ENCODE data around the gene MAP3K9.
"Not testable (repeated sequence)": the region's sequence is repeated elsewhere in the genome, so short reads cannot be mapped to it uniquely, and the experiment has no call there.

MAP3K9 gene

DNA sequence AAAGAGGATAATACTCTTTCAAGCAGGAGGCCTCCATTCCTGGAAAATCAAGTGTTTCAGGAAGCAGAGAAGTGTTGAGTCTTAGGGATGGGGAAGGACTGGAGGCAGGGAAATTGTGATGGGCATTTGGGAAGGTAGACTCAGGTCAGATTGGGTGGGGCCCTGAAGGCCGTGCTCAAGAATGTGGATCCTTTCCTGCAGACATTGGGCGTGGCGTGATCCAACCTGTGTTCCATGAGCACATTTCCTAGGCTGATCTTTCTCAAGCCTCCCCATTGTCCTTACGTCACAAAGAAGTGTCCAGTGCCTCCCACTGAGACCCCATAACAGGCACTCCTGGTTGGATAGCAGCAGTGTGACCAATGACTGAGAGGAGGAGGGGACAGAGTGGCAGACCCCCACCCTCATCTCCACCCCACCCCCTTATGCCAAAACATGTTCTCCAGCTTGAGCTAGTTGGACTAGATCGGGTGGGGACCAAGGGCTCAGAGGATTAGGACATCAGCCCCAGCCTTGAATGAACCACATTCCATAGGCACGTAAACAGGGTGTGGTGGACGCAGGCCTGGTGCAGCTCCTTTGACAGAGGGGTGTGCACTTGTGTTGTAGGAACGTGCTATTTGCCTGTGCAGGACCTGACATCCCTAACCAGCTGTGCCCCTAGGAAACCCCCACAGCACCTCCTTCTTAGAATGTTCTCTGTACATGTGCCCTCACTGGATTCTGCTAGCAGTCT lies 90.8 kb downstream of the MAP3K9 start:
- DNase-seq, result no peak

- no peak for DNase-seq
These were observed 92.4 kb downstream of the MAP3K9 start for GRCh38 chr14:70716958-70717357.

DNA sequence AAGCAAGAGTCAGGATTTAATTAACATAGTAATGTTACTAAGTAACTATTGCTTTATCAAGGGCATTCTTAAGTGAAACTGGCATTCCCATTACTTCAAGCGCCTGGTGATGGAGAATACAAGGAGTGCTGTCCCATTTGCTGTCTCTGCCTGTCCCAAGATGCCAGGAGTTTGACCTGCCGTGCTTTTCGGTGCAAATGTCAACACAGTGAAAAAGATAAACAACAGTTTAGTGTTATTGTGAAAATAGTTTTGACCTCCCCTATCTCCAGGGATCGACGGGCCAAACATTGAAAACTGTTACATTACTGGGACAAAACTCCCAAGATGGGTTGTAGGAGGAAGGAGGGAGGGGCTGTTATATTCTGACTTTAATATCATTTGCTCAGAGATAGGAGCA lies 92.8 kb downstream of the MAP3K9 start:
- no peak for DNase-seq

GRCh38 chr14:70714055-70714550 lies 95.2 kb downstream of the MAP3K9 start:
- peak; percentile 15 for DNase-seq

DNA sequence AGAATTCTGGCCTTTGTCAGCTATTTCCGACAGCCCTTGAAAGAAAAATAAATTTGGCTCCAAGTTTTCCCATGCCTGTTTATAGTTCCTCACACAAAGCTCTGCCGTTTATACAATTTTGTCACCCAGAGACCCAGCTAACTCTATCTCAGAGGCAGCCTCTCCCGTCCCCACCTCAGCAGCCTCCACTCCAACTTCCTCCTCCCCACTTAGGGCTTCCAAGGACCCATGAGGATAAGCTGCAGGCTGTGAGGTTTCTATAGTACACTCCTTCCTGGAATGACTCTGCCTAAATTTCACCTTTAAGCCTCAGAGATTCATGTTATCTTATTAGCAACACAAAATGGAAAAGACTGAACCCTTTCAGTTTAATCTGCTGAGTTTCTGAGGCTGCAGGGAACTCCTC lies 95.8 kb downstream of the MAP3K9 start:
- no peak for DNase-seq

DNA sequence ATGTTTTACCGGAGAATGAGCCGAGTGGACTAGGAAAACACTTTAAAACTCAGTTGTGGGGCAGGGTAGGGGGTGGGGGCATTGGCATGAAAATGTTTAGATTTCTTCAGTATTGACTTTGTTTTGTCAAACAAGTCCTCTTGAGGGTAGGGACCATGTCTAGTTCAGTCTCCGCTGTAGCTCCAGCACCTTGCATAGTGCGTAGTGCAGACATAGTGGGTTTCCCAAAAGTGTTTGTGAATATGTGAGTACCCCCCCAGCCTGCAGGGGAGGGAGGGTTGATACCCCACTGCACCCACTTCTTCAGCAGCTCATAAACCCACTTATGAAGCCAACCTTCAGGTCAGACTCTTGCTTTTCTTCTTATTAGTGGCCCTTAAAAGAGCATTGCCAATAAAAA lies 96.2 kb downstream of the MAP3K9 start:
- no peak for DNase-seq

- DNase-seq, result no peak
These were observed 97.9 kb downstream of the MAP3K9 start for GRCh38 chr14:70711451-70711850.

DNA sequence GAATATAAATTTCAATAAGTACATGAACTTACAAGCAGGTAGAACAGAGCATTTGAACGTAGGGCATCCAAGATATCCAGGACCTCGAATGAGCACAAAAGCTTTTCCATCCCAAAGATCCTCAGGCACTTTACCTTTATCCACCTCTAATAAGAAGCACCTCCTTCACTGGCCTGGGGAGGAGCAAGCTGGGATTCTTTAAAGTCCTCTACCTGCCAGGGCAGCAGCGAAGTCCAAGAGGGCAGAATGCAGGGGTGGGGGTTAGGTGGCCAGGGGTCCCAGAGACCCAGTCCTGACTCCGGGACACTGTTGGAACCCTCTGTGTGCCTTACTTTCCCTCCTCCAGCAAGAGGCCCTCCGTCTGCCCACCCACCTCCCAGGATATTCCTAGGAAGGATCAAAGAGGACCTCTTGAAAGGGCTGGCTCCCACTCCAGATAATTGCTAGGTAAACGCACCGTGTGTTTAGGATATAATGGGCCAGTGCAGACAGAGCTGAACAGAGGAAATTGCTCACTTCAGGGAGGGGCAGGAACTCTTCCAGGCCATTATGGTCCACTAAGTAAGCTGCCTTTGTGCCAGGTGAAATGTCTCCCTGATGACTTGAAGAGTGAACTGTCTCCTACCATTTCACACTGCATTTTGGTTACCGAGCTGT lies 99.5 kb downstream of the MAP3K9 start:
- DNase-seq, result peak; percentile 28

DNA sequence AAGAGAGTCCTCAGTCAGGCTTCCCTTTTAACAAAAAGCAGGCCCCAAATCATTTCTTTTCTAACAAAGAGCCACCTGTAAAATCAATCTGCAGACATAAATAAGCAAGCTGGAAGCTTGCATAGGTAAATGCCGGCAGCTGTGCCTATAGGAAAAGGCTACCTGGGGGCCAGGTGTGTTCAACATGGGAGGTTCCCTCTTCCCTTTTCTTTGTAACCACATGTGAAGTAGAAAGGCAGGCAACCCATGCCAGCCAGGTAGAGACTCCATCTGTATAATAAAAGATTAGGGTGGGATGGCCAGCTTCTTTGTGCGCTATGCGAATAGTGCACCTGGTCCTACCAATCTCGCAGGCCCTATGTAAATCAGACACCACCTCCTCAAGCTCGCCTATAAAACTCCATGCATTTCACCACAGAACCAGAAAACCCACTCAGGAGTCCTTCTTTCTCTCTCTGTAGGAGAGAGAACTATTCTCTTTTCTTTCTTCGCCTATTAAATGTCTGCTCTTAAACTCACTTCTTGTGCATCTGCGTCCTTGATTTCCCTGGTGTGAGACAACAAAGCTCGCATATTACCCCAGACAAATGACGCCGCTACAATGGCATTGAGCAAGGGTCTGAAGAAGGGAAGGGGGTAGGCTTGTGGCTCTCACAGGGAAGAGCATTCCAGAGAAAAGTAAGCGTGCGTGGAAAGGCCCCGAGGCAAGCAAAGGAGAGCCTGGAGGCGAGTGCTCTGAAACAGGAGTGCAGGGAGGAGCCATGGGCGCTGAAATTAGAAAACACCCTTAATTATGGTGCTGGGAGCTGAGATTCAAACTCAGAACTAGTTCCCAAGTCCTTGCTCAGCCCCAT lies 100.4 kb downstream of the MAP3K9 start:
- DNase-seq, result no peak

- no peak for DNase-seq
These were observed 101.9 kb downstream of the MAP3K9 start for GRCh38 chr14:70707138-70708038.

DNA sequence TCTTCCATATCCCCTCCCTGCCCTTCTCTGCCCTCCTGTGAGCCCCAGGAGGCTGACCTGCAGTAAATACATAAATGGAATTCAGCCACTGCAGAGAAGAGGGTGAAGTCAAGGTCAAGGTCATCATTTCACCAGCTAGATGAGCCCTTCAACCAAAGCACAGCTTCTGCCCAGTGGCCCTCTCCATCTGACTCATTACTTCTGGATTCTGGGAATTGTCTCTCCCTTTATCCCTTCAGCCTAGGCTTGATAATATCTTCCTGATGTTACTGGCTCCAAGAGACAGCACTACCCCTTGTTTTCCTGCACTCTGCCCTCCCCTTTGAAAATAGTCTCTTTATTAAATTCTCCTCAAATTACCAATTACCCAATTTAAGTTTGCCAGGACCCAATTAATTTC lies 103.1 kb downstream of the MAP3K9 start:
- no peak for DNase-seq

GRCh38 chr14:70704960-70705359 lies 104.4 kb downstream of the MAP3K9 start:
- no peak for DNase-seq

GRCh38 chr14:70703621-70704168 lies 105.6 kb downstream of the MAP3K9 start:
- not testable (repeated sequence) for DNase-seq

- no peak for DNase-seq
These were observed 107.2 kb downstream of the MAP3K9 start for GRCh38 chr14:70702161-70702560.

GRCh38 chr14:70701610-70702009 lies 107.7 kb downstream of the MAP3K9 start:
- no peak for DNase-seq

DNA sequence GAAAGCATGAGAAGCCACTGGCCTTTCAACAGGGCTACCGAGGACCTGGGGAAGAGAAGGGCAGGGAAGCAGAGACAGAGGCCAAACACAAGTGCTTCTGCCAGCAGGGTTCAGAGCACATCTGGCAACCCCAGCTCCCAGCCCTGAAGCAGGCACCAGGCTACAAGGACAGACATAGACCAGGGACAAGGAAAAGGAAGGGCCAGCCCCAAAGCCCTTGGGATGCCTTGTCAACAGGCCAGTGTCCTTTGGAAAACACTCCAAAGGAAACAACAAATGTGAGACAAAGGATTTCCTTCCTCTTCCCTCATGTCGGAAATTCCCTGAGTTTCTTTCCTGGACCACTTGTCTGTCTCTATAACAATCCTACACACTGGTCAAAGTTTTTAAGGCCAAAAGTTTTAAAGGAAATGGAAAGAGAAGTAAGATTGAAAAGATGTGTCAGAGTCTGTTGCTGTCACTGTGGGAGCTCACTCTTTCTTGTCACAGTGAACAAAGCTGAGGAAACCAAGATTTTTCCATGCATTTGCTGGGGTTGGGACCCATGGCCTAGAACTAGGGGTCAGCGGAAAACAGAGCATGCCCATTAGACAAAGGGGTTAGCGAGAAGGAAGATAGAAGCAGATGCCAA lies 108.2 kb downstream of the MAP3K9 start:
- DNase-seq, result no peak

DNA sequence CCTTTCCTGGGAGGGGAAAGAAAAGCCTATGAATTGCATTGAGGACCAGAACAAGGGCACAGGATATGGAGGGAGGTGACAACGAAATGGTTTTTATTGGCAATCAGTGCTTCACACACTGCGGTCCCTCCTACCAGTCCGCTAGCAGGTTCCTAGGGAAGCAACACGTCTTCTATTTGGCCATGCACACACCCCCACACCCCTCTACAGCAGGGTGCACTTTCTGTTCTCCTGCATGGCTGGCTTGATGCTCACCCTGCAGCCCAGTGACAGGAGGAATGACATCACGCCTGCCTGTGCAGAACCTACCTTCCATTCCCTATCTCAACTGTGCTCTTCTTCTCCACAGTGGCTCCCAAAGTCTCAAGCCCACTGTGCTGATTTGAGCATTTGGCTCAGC lies 109.7 kb downstream of the MAP3K9 start:
- DNase-seq, result no peak

GRCh38 chr14:70698288-70698687 lies 111.0 kb downstream of the MAP3K9 start:
- DNase-seq, result no peak

DNA sequence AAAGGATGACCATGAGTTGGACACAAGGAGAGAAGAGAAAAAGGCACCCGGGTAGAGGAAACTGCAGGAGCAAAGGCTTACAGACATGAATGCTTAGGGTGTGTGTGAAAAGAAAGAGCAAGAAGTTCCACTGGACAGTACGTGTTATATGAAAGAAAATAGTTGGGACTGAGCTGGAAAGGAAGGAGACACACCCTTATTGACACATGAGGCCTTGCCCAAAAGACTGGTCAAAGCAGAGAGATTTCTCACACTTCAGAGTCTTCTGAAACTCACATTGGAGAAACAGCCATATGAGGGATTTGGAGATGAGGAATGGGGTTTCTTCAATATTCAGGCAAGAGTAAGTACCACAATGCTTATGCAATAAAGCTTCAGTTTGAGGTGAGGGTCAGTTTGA lies 111.6 kb downstream of the MAP3K9 start:
- DNase-seq, result no peak

DNA sequence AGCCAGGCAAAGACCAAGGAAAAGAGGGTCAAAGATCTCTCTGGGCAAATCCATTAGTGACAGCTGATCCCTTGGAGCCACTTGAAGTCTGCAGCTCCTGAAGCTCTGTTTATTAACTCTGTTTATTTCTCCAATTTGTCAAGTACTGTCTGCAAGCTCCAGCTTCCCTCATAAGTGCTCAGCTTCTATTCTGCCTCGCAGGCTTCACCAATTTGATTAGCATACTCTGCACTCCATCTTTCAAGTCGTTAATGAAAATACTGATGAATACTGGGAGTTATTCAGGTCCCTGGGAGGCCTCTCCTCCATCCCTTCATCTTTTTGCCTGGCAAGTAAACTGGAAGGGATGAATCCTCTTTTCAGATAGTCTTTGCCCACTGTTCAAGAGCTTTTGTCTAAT lies 113.3 kb downstream of the MAP3K9 start:
- DNase-seq, result no peak

- no peak for DNase-seq
These were observed 117.1 kb downstream of the MAP3K9 start for GRCh38 chr14:70692210-70692609.

All from SHP77 treated with DMSO at 0.1 percent for 48 hours (cell line).